Activated B cell treated with CpG ODN at 0.5 μM for 24 hours (primary cell): ENCODE results near the gene MADD. TPM values are rescaled to one million over a fixed set of nuclear protein-coding genes. Genes with fewer than 3 reads are reported as not detected.

Experiments used
- ATAC-seq: fragments of 200-7000 bp; cut with Tn5 transposase; one replicate; pipeline ENCODE4 v1.10.0; 2021; ENCODE audit warnings: low read depth, mild to moderate bottlenecking, moderate library complexity
- CTCF ChIA-PET: fragments of 350-600 bp; sonication (Branson Sonifier 250); formaldehyde crosslinking; loops from one replicate; lab custom pipeline; 2021; ENCODE audit warnings: antibody characterized with exemption; lab: Charles Lee
- POLR2A ChIA-PET: fragments of 350-600 bp; sonication (Branson Sonifier 250); formaldehyde crosslinking; loops from one replicate; lab custom pipeline; 2021; ENCODE audit warnings: antibody characterized with exemption; lab: Charles Lee
- DNase-seq: peaks from one replicate; pipeline ENCODE4 v3.0.0; 2022
- H3K27ac Mint-ChIP-seq: one replicate; pipeline ENCODE4 v1.8.0; 2020; ENCODE audit warnings: mixed read lengths
- H3K27me3 Mint-ChIP-seq: one replicate; pipeline ENCODE4 v1.8.0; 2021; ENCODE audit warnings: mixed read lengths
- H3K36me3 Mint-ChIP-seq: one replicate; pipeline ENCODE4 v1.8.0; 2021; ENCODE audit warnings: low read depth, mixed read lengths
- H3K4me1 Mint-ChIP-seq: one replicate; pipeline ENCODE4 v1.8.0; 2021; ENCODE audit warnings: mixed read lengths
- H3K4me3 Mint-ChIP-seq: one replicate; pipeline ENCODE4 v1.8.0; 2020; ENCODE audit warnings: mild to moderate bottlenecking, mixed read lengths
- H3K9me3 Mint-ChIP-seq: one replicate; pipeline ENCODE4 v1.8.0; 2020; ENCODE audit warnings: mixed read lengths
- CTCF ChIP-seq: fragments of 200-600 bp; IDR thresholded peaks from one replicate; pipeline ENCODE4 v1.8.0; 2022; ENCODE audit warnings: antibody characterized with exemption, mild to moderate bottlenecking
- intact Hi-C: fragments of 100-400 bp; cut with micrococcal nuclease; formaldehyde crosslinking; loops from one replicate; pipeline ENCODE4 v1.15.1; 2024
- total RNA-seq: library from RNA; stranded (reverse); gene quantifications from 2 replicates; pipeline ENCODE4 v1.2.3, GENCODE V29; 2022

MADD gene
- total RNA-seq, 1 donor from 2014 or later, result 86.9 TPM

GRCh38 chr11:47335733-47336132, 65.8 kb downstream of the MADD start:
- ChIA-PET POLR2A (no interaction called here), CTCF (no interaction called here)
- Mint-ChIP-seq H3K36me3 (peaks cover 2% of the 10 kb centered on the region), H3K4me3 (no peak overlapping the region), H3K27me3 (no peaks in the 10 kb centered on the region), H3K27ac (no peak overlapping the region), H3K9me3 (no peaks in the 10 kb centered on the region), H3K4me1 (no peaks in the 10 kb centered on the region)
- DNase-seq, result no peak
- intact Hi-C loops, result no loop called here
- no peak for ATAC-seq
- TF ChIP-seq CTCF, result no peak

- ATAC-seq (no peak), DNase-seq (no peak)
- no peaks in the 10 kb centered on the region for H3K36me3 Mint-ChIP-seq
- H3K27ac Mint-ChIP-seq, result no peak overlapping the region
- POLR2A ChIA-PET, result interaction anchor here (0.6 to 0.7 kb wide), 2 partner anchors 38 to 118 kb away, joined by 5 read pairs; no protein-coding TSS in a partner anchor
- no peak for TF ChIP-seq CTCF
- no peak overlapping the region for H3K4me3 Mint-ChIP-seq
- intact Hi-C loops, result no loop called here
- H3K4me1 Mint-ChIP-seq, result no peaks in the 10 kb centered on the region
- no peaks in the 10 kb centered on the region for H3K9me3 Mint-ChIP-seq
- H3K27me3 Mint-ChIP-seq, result no peaks in the 10 kb centered on the region
- CTCF ChIA-PET, result no interaction called here
These were observed 66.7 kb downstream of the MADD start for GRCh38 chr11:47336595-47336994.

- no peaks in the 10 kb centered on the region for H3K27me3 Mint-ChIP-seq
- CTCF ChIA-PET, result no interaction called here
These were observed 67.4 kb downstream of the MADD start for GRCh38 chr11:47337229-47337924.

GRCh38 chr11:47338396-47339241, 68.7 kb downstream of the MADD start:
- POLR2A ChIA-PET, result no interaction called here
- H3K4me1 Mint-ChIP-seq, result no peaks in the 10 kb centered on the region
- no peak overlapping the region for H3K4me3 Mint-ChIP-seq
- no peaks in the 10 kb centered on the region for H3K27me3 Mint-ChIP-seq
- TF ChIP-seq CTCF, result no peak
- H3K9me3 Mint-ChIP-seq, result no peaks in the 10 kb centered on the region
- ATAC-seq, result no peak
- no peak for DNase-seq
- CTCF ChIA-PET, result no interaction called here
- intact Hi-C loops, result no loop called here
- no peak overlapping the region for H3K27ac Mint-ChIP-seq
- no peaks in the 10 kb centered on the region for H3K36me3 Mint-ChIP-seq

More at GRCh38 chr11:47337229-47337924, 67.4 kb downstream of the MADD start:
- Mint-ChIP-seq H3K4me1 (no peaks in the 10 kb centered on the region), H3K4me3 (no peak overlapping the region), H3K9me3 (no peaks in the 10 kb centered on the region), H3K36me3 (no peaks in the 10 kb centered on the region), H3K27ac (no peak overlapping the region)
- POLR2A ChIA-PET, result no interaction called here
- ATAC-seq (no peak), DNase-seq (no peak)
- no peak for TF ChIP-seq CTCF
- intact Hi-C loops, result no loop called here

GRCh38 chr11:47340010-47340409, 70.1 kb downstream of the MADD start:
- TF ChIP-seq CTCF, result no peak
- Mint-ChIP-seq H3K9me3 (no peaks in the 10 kb centered on the region), H3K4me3 (no peak overlapping the region), H3K27ac (no peak overlapping the region), H3K4me1 (no peaks in the 10 kb centered on the region), H3K36me3 (no peaks in the 10 kb centered on the region), H3K27me3 (no peaks in the 10 kb centered on the region)
- intact Hi-C loops, result no loop called here
- DNase-seq (no peak), ATAC-seq (no peak)
- ChIA-PET CTCF (no interaction called here), POLR2A (no interaction called here)
